ENCODE data around the gene SLC16A3.

GRCh38 chr17:82232876-82233785, 4.3 kb downstream of the SLC16A3 start:
- no peak for TF ChIP-seq REST (IDR thresholded peaks at IDR 0.05; ENCODE audit: low read depth, low read length)
- no peak for TF ChIP-seq CTCF (IDR thresholded peaks at IDR 0.05)
- TF ChIP-seq RFX5 (IDR thresholded peaks at IDR 0.05; ENCODE audit: low read length), result no peak
- no peak for TF ChIP-seq MXI1 (IDR thresholded peaks at IDR 0.05; ENCODE audit: low read depth, low read length)
- TF ChIP-seq FOXJ3 (CRISPR knock-in tag; IDR thresholded peaks at IDR 0.05), result no peak
- TF ChIP-seq ELF1 (IDR thresholded peaks at IDR 0.05), result no peak
- TF ChIP-seq PBX3 (IDR thresholded peaks at IDR 0.05), result no peak

Data from SK-N-SH (cell line).